Mucosa of stomach (tissue), 1 donor: ENCODE data around the gene HERPUD2.
"Not testable (repeated sequence)": the region's sequence is repeated elsewhere in the genome, so short reads cannot be mapped to it uniquely, and the experiment has no call there.

Experiments
- H3K27me3 ChIP-seq: one replicate; pipeline ENCODE4 v1.7.0; 2013; ENCODE audit warnings: mild to moderate bottlenecking, low read length; ENCODE audit not compliant: control insufficient read depth, insufficient read depth
- H3K36me3 ChIP-seq: one replicate; pipeline ENCODE4 v1.7.0; 2013; ENCODE audit warnings: low read length; ENCODE audit not compliant: control insufficient read depth, insufficient read depth
- H3K4me1 ChIP-seq: one replicate; pipeline ENCODE4 v1.7.0; 2013; ENCODE audit warnings: mild to moderate bottlenecking, low read length; ENCODE audit not compliant: control insufficient read depth, insufficient read depth
- H3K4me3 ChIP-seq: one replicate; pipeline ENCODE4 v1.7.0; 2013; ENCODE audit warnings: low read length
- H3K9ac ChIP-seq: one replicate; pipeline ENCODE4 v1.7.0; 2013; ENCODE audit warnings: mild to moderate bottlenecking, low read length, moderate library complexity
- H3K9me3 ChIP-seq: one replicate; pipeline ENCODE4 v1.7.0; 2013; ENCODE audit warnings: mild to moderate bottlenecking, low read length, moderate library complexity; ENCODE audit not compliant: control insufficient read depth
- donor health status: Pancreatic carcinoma.

The HERPUD2 gene

DNA sequence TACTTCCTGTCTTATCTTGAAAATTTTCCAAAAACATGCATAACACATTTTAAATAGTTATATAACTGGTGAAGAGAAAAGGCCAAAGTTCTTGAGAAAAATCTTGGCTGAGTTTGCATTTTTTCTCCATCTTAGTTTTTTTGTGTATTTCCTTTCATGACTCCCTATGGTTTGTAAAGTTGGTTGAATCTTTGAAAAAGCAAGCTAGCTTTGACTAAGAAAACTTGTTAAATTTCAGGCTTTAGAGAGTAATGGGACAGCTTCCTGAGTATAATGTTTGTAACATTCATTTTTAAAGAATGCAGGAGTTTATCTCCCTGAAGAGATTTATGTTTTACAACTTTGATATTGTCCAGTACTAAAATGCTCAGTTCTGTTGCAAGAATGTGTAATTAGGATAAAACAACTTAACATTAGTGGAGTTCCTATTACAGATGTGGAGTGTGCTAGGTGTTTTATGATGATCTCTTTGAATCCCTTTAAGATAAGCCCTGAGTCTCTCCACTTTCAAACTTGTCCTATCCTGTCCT is 11.1 kb upstream of the HERPUD2 start:
- H3K4me1 ChIP-seq, result no peaks in the 10 kb centered on the region
- H3K4me3 ChIP-seq, result no peak overlapping the region
- no peaks in the 10 kb centered on the region for H3K9me3 ChIP-seq
- no peak overlapping the region for H3K9ac ChIP-seq
- no peaks in the 10 kb centered on the region for H3K36me3 ChIP-seq
- no peaks in the 10 kb centered on the region for H3K27me3 ChIP-seq

- H3K36me3 ChIP-seq, result no peaks in the 10 kb centered on the region
- no peak overlapping the region for H3K4me3 ChIP-seq
- H3K9ac ChIP-seq, result no peak overlapping the region
- H3K9me3 ChIP-seq, result no peaks in the 10 kb centered on the region
- H3K4me1 ChIP-seq, result no peaks in the 10 kb centered on the region
- no peaks in the 10 kb centered on the region for H3K27me3 ChIP-seq
Observed at GRCh38 chr7:35704261-35704660, 9.3 kb upstream of the HERPUD2 start.

GRCh38 chr7:35702541-35702940 is 7.6 kb upstream of the HERPUD2 start:
- H3K27me3 ChIP-seq, result no peaks in the 10 kb centered on the region
- no peaks in the 10 kb centered on the region for H3K9me3 ChIP-seq
- H3K36me3 ChIP-seq, result no peaks in the 10 kb centered on the region
- no peak overlapping the region for H3K9ac ChIP-seq
- no peak overlapping the region for H3K4me3 ChIP-seq
- no peaks in the 10 kb centered on the region for H3K4me1 ChIP-seq

- Histone ChIP-seq H3K36me3 (no peaks in the 10 kb centered on the region), H3K4me1 (no peaks in the 10 kb centered on the region), H3K9me3 (no peaks in the 10 kb centered on the region), H3K9ac (no peak overlapping the region), H3K4me3 (no peak overlapping the region), H3K27me3 (no peaks in the 10 kb centered on the region)
Observed at GRCh38 chr7:35701287-35701900, 6.5 kb upstream of the HERPUD2 start.

GRCh38 chr7:35700865-35701264 is 5.9 kb upstream of the HERPUD2 start:
- H3K4me1 ChIP-seq, result no peaks in the 10 kb centered on the region
- H3K27me3 ChIP-seq, result no peaks in the 10 kb centered on the region
- no peak overlapping the region for H3K4me3 ChIP-seq
- H3K36me3 ChIP-seq, result no peaks in the 10 kb centered on the region
- H3K9me3 ChIP-seq, result no peaks in the 10 kb centered on the region
- no peak overlapping the region for H3K9ac ChIP-seq

DNA sequence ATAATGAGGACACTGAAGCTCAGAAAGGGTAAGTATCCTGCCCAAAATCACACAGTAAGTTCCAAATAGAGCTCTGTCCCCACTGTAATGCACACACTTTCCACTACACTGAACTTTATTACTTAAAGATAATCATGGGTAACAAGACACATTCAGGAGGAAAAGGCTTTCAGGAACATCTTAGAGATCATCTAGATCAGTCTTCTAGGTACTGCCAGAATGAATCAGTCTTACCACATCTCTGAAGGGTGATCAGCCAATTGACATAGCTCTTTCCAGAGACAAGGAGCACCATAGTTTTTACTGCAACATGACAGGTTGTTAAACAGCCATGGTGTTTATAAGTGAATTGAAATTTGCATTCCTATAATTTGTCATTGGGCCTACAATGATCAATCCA is 5.4 kb upstream of the HERPUD2 start:
- no peak overlapping the region for H3K4me3 ChIP-seq
- peaks cover 5% of the 10 kb centered on the region for H3K4me1 ChIP-seq
- H3K36me3 ChIP-seq, result no peaks in the 10 kb centered on the region
- no peaks in the 10 kb centered on the region for H3K9me3 ChIP-seq
- no peak overlapping the region for H3K9ac ChIP-seq
- no peaks in the 10 kb centered on the region for H3K27me3 ChIP-seq

DNA sequence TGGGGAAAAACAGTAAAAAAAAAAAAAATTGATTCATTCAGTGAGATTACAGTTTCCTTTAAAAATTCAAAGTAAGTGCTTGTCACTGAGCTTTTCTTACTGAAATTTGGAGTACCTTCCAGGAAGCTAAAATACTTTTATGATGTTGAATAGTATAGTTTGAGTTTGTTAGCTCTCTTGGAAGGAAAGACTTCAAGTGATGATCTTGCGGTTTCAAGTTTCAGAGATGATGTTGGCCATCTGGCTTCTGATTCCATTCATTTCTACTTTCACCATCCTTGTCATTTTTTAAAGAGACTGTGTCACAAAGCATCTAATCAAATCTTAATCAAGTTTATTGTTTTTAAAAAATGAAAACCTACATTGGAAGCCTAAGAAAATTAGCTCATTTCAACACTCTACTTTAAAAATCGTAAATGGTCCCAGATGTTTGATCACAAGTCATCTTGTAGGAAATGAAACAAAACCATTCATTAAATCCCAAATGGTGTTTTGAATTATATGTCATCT is 4.9 kb upstream of the HERPUD2 start:
- no peak overlapping the region for H3K4me3 ChIP-seq
- H3K9ac ChIP-seq, result no peak overlapping the region
- H3K9me3 ChIP-seq, result no peaks in the 10 kb centered on the region
- no peaks in the 10 kb centered on the region for H3K36me3 ChIP-seq
- no peaks in the 10 kb centered on the region for H3K27me3 ChIP-seq
- peaks cover 6% of the 10 kb centered on the region for H3K4me1 ChIP-seq

DNA sequence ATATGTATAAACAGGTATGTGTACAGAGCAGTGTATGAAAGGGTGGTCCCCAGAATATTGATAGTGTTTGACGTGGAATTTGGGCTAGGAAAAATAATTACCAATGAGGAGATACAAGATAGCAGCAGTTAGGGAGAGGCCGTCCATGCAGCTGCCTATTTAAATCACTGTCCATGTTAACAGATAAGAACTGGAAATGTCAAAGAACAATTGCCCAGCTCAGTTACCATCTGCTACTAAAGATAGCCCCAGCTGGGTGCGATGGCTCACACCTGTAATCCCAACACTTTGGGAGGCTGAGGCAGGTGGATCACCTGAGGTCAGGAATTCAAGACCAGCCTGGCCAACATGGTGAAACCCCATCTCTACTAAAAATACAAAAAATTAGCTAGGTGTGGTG is 3.4 kb upstream of the HERPUD2 start:
- H3K36me3 ChIP-seq, H3K27me3 ChIP-seq, H3K9ac ChIP-seq, H3K4me1 ChIP-seq, H3K9me3 ChIP-seq, H3K4me3 ChIP-seq: not testable (repeated sequence)

- no peak overlapping the region for H3K4me3 ChIP-seq
- H3K27me3 ChIP-seq, result no peaks in the 10 kb centered on the region
- H3K9ac ChIP-seq, result no peak overlapping the region
- peaks cover 6% of the 10 kb centered on the region for H3K4me1 ChIP-seq
- H3K36me3 ChIP-seq, result no peaks in the 10 kb centered on the region
- no peaks in the 10 kb centered on the region for H3K9me3 ChIP-seq
Observed at GRCh38 chr7:35697414-35698175, 2.7 kb upstream of the HERPUD2 start.

DNA sequence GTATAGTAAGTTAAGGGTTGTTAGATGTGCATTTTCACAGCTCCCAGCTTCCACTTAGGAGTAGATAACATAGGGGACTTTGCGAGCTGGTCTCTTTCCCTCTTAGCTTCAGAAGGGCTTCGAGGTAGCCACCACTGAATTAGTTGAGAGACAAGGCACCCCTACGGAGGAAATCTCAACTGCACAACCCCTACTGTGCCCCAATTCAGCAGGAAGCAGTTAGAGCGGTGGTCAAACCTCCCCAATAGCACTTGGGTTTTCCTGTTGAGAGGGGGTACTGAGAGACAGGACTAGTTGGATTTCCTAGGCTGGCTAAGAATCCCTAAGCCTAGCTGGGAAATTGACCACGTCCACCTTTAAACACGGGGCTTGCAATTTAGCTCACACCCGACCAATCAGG is 1.1 kb upstream of the HERPUD2 start:
- Histone ChIP-seq H3K36me3 (no peaks in the 10 kb centered on the region), H3K9ac (no peak overlapping the region), H3K27me3 (no peaks in the 10 kb centered on the region), H3K4me3 (no peak overlapping the region), H3K9me3 (no peaks in the 10 kb centered on the region), H3K4me1 (peaks cover 11% of the 10 kb centered on the region)

GRCh38 chr7:35695473-35695850 is 527 bp upstream of the HERPUD2 start:
- H3K36me3 ChIP-seq, result no peaks in the 10 kb centered on the region
- peak overlapping the region; percentile 91 for H3K9ac ChIP-seq
- no peaks in the 10 kb centered on the region for H3K27me3 ChIP-seq
- peaks cover 11% of the 10 kb centered on the region for H3K4me1 ChIP-seq
- peak overlapping the region; percentile 100 for H3K4me3 ChIP-seq
- H3K9me3 ChIP-seq, result no peaks in the 10 kb centered on the region

DNA sequence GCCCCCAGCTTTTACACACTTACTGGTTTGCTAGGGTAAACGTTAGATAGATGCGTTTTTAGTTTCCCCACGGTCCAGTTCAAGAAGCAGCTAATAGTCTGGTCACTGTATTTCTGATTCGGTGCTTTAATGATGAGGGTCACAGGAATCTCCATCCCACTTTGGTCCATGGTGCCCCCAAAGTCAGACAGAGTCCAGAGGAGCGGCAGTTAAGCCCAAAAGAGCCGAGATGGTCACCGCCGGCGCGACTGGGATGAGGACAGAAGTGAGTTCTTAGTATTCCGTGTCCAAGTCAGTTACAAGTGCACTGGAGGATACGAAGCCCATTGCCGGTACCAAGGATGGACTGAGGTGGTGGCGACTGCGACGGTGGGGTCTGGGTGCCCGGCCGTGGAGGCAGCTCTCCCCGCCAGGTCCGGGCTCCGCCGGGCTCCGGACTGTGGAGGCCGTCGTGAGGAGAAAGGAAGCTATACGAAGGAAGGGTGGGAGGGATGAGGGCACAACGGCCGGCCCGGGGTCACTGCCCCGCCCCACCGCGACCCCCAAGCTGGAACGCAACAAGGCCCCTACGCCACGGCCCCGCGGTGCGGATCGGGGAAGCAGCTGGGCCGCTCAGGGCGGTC is 663 bp downstream of the HERPUD2 start:
- no peaks in the 10 kb centered on the region for H3K9me3 ChIP-seq

More for the DNA sequence above, 663 bp downstream of the HERPUD2 start:
- H3K4me1 ChIP-seq, result peaks cover 16% of the 10 kb centered on the region
- H3K4me3 ChIP-seq, result peak overlapping the region; percentile 100
- H3K9ac ChIP-seq, result peak overlapping the region; percentile 91
- no peaks in the 10 kb centered on the region for H3K36me3 ChIP-seq
- no peaks in the 10 kb centered on the region for H3K27me3 ChIP-seq
